SH-SY5Y (cell line): ENCODE measurements around the gene AHI1.

ENCODE experiments used
- GATA2 ChIP-seq: IDR thresholded peaks from 2 replicates; pipeline ENCODE4 v1.6.1; 2011; ENCODE audit warnings: mild to moderate bottlenecking, low read depth, low read length
- GATA3 ChIP-seq: IDR thresholded peaks from 2 replicates; pipeline ENCODE4 v1.6.1; 2011; ENCODE audit warnings: low read depth, mild to moderate bottlenecking, low read length, moderate library complexity

- TF ChIP-seq GATA2 (peak; percentile 46; the same call in 1 of the 2 replicates), GATA3 (peak; percentile 34; the same call in 1 of the 2 replicates)
Measured at GRCh38 chr6:135535989-135536414, 38.5 kb upstream of the AHI1 start.
